Endothelial cell (in vitro differentiated cells): ENCODE results near the gene KCNE1. TPM values are rescaled to one million over a fixed set of nuclear protein-coding genes. Genes with fewer than 3 reads are reported as not detected.
A peak's percentile ranks its signal among the peaks of the same experiment; 100 is the strongest.

Experiments used
- DNase-seq: peaks from one replicate; pipeline ENCODE4 v3.0.0; 2021; ENCODE audit warnings: low spot score
- H3K27ac Mint-ChIP-seq: one replicate; pipeline ENCODE4 v1.8.0; 2021; ENCODE audit warnings: mixed read lengths, inconsistent platforms; ENCODE audit not compliant: unreplicated experiment
- H3K27me3 Mint-ChIP-seq: one replicate; pipeline ENCODE4 v1.8.0; 2021; ENCODE audit warnings: mild to moderate bottlenecking, moderate library complexity, mixed read lengths, inconsistent platforms; ENCODE audit not compliant: unreplicated experiment
- H3K36me3 Mint-ChIP-seq: one replicate; pipeline ENCODE4 v1.8.0; 2021; ENCODE audit warnings: mild to moderate bottlenecking, low read depth, mixed read lengths, inconsistent platforms; ENCODE audit not compliant: unreplicated experiment
- H3K4me1 Mint-ChIP-seq: one replicate; pipeline ENCODE4 v1.8.0; 2021; ENCODE audit warnings: mild to moderate bottlenecking, mixed read lengths, inconsistent platforms; ENCODE audit not compliant: unreplicated experiment
- H3K4me3 Mint-ChIP-seq: one replicate; pipeline ENCODE4 v1.8.0; 2021; ENCODE audit warnings: mild to moderate bottlenecking, mixed read lengths, inconsistent platforms; ENCODE audit not compliant: unreplicated experiment
- H3K9me3 Mint-ChIP-seq: one replicate; pipeline ENCODE4 v1.8.0; 2021; ENCODE audit warnings: mixed read lengths, inconsistent platforms; ENCODE audit not compliant: unreplicated experiment
- total RNA-seq: library from RNA; stranded (reverse); fragmentation: NEBNext Ultra II Directional; extraction: Animal tissue kit (Norgen Biotek cat#: 25700); gene quantifications from one replicate; pipeline ENCODE4 v1.2.1, GENCODE V29; 2021; ENCODE audit not compliant: unreplicated experiment
- TF ChIP-seq, protein P1 (sequence below): fragments of 200-600 bp; sonication (generic); IDR thresholded peaks from one replicate; pipeline ENCODE4 v1.5.0; 2021; ENCODE audit warnings: antibody characterized with exemption; ENCODE audit not compliant: unreplicated experiment

The KCNE1 gene
- total RNA-seq, 1 donor from 2014 or later = 0.26 TPM

DNA sequence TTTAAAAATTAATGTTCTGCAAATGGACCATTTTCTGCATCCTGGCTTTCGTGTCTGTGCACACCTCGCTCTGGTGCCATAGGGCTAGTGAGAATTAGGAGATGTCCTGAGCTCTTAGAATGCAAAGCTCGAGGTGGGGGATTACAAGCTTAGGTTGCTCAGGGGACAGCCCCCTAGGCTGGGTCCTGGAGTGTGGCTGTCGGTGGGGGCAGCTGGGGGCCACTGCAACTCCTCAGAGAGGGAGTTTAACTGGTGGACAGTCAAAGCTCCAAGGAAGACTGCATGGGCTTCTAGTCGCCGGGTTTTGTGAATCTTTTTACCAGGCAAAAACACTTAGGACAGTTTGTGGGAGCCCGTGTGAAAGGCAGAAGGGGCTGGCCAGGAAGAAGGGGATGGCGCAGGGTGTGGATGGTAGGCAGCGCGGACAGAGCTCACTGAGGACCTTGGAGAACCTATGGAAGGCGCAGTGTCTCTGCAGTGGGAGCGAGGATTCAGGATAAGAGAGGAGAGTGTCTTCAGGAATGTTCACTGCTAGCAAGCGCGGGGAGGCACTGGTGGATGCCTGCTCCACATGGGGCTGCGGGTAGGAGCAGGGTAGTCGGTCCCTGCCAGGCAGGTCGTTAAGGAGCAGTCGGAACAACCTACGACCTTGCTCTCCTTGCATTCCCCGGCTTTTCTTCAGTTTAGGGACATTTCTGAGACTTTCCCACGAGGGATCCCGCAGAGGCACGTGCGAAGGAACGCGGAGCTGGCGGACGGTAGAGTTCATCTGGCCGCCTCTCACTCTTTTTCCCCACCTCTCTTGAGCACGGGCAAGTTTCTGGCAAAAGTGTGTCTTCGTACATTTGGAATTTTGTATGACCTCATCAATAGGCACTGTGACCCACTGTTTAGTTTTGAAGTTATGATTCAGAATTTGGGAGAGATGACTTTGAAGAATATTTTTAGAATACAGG, 12.9 kb upstream of the KCNE1 start:
- peaks cover 5% of the 10 kb centered on the region for H3K36me3 Mint-ChIP-seq
- H3K27me3 Mint-ChIP-seq = peaks cover 5% of the 10 kb centered on the region
- no peak overlapping the region for H3K27ac Mint-ChIP-seq
- no peaks in the 10 kb centered on the region for H3K9me3 Mint-ChIP-seq
- DNase-seq = no peak
- H3K4me1 Mint-ChIP-seq = peaks cover 27% of the 10 kb centered on the region
- TF ChIP-seq, protein P1, sequence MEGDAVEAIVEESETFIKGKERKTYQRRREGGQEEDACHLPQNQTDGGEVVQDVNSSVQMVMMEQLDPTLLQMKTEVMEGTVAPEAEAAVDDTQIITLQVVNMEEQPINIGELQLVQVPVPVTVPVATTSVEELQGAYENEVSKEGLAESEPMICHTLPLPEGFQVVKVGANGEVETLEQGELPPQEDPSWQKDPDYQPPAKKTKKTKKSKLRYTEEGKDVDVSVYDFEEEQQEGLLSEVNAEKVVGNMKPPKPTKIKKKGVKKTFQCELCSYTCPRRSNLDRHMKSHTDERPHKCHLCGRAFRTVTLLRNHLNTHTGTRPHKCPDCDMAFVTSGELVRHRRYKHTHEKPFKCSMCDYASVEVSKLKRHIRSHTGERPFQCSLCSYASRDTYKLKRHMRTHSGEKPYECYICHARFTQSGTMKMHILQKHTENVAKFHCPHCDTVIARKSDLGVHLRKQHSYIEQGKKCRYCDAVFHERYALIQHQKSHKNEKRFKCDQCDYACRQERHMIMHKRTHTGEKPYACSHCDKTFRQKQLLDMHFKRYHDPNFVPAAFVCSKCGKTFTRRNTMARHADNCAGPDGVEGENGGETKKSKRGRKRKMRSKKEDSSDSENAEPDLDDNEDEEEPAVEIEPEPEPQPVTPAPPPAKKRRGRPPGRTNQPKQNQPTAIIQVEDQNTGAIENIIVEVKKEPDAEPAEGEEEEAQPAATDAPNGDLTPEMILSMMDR = no peak
- peak overlapping the region; percentile 43 for H3K4me3 Mint-ChIP-seq

DNA sequence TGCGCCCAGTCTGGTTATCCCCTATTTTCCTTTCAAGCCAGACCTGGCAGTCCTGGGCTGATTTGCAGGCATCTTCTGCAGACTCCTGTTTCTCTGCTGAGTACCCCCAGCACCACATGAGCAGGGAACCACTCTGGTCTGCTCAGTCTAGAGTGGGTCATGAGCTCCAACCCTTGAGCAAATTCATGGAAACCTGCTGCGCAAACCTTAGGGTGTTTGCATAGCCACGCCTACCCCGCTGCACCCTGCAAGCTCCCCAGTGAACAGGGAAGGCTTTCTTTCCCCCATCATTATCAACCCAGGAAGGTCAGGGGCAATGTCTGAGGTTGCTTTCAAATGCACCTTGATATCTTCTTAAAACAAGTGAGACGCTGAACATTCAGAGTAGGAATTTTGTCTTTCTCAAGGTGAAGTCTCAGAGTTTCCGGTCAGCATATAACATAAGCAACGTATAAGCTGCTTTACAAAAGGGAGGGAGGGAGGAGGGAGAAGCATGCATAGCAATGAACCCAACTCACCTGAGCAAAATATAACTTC, 11.1 kb upstream of the KCNE1 start:
- no peak for DNase-seq
- H3K4me3 Mint-ChIP-seq = no peak overlapping the region

GRCh38 chr21:34522284-34522683, 10.3 kb upstream of the KCNE1 start:
- Mint-ChIP-seq H3K27ac (no peak overlapping the region), H3K4me3 (no peak overlapping the region), H3K36me3 (peaks cover 5% of the 10 kb centered on the region), H3K4me1 (peaks cover 36% of the 10 kb centered on the region), H3K9me3 (no peaks in the 10 kb centered on the region), H3K27me3 (peaks cover 5% of the 10 kb centered on the region)
- DNase-seq = no peak
- TF ChIP-seq, protein P1 = no peak

More for the DNA sequence above, 11.1 kb upstream of the KCNE1 start:
- H3K4me1 Mint-ChIP-seq = peaks cover 28% of the 10 kb centered on the region
- peaks cover 5% of the 10 kb centered on the region for H3K27me3 Mint-ChIP-seq
- TF ChIP-seq, protein P1 = no peak
- H3K9me3 Mint-ChIP-seq = no peaks in the 10 kb centered on the region
- peaks cover 4% of the 10 kb centered on the region for H3K36me3 Mint-ChIP-seq
- no peak overlapping the region for H3K27ac Mint-ChIP-seq

- Mint-ChIP-seq H3K36me3 (peaks cover 5% of the 10 kb centered on the region), H3K27me3 (peaks cover 5% of the 10 kb centered on the region), H3K9me3 (no peaks in the 10 kb centered on the region), H3K4me1 (peaks cover 38% of the 10 kb centered on the region), H3K4me3 (no peak overlapping the region), H3K27ac (no peak overlapping the region)
- DNase-seq = no peak
- TF ChIP-seq, protein P1 = no peak
These were observed 9.6 kb upstream of the KCNE1 start for GRCh38 chr21:34521561-34521960.
